Measurements from ENCODE around the gene TDG.
"Not testable (repeated sequence)": the region's sequence is repeated elsewhere in the genome, so short reads cannot be mapped to it uniquely, and the experiment has no call there.

Gene TDG

DNA sequence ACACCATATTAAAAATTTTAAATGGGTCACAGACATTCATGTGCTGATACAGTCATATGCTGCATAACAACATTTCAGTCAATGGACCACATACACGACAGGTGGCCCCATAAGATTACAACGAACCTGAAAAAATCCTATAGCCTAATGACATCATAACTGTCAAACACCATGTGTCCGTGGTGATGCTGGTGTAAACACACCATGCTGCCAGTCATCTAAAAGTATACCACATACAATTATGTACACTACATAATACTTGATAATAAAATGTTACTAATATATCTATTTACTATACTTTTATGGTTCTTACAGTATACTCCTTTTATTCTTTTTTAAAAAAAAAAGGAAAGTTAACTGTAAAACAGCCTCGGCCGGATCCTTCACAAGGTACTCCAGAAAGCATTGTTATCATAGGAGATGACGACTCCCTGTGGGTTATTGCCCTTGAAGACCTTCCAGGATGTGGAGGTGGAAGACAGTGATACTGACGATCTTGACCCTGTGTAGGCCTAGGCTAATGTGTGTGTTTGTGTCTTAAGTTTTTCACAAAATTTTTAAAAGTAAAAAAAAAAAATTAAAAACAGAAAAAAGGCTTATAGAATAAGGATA is 5.0 kb upstream of the TDG start:
- DNase-seq: no peak

DNA sequence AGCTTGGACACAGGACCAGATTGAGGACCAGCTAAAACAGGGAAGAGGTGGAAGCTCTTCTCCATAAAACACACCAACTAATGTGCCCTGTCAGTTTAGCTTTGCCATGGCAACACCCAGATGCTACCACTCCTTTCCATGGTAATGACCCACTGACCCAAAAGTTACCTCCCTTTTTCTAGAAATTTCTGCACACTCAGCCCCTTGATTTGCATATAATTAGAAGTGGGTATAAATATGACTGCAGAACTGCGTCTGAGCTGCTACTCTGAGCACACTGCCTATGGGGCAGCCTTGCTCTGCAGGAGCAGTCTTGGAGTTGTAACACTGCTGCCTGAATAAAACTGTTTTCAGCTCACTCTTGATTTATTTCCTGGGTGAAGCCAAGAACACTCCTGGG is 3.2 kb upstream of the TDG start:
- DNase-seq: no peak

DNA sequence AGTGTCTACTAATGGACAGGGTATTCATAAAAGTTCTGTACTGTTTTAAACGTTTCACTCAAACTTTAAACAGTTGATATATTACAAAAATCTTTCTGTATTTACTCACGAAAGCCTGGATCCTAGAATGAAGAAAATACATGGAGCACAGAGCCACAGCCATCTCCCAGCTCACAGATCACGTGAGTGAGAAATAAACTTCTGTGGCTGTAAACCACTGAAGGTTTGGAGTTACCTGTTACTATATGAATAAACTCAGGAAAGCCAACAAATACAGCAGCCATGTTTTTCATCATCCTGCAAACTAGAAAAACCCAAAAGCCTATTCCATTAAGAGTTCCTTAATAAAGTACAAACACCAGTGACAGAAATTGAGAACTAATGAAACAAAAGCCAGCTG is 867 bp upstream of the TDG start:
- no peak for DNase-seq

DNA sequence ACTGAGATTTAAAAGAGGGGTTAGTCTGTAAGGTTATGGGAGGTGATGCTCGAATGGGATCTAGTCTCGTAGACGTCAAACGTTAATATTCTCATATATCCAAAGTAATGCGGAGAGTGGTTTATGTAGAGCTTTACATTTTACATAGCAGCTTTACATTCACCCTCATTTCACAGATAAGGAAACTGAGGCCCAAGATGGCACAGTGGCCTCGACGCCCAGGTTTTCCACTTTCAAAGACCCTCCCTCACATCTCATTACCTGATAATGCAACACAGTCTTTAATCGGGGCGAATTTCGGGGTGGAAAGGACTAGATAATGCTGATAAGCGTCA is 450 bp upstream of the TDG start:
- DNase-seq: no peak

GRCh38 chr12:103966736-103967135 is 1.1 kb downstream of the TDG start:
- no peak for DNase-seq

- DNase-seq: peak; percentile 7
Measured at GRCh38 chr12:103969391-103969790, 3.7 kb downstream of the TDG start.

DNA sequence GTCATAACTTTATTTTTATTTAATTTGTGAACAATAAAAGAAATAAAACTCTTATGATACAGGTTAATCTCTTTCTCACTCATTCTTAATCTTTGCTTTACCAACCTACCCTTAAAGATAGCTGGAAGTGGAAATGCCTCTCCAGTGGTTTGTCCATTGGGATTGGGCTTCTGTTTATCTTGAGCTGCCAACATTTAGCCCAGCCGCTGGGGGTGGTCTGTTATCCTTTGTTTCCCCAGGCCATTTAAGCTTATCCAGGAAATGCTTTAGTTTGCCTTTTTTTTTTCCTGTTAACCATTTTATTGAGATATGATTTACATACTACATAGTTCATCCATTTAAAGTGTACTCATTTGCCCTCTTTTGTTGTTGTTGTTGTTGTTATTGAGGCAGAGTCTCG is 8.2 kb downstream of the TDG start:
- DNase-seq: no peak

GRCh38 chr12:103975368-103975767 is 9.7 kb downstream of the TDG start:
- DNase-seq: no peak

DNA sequence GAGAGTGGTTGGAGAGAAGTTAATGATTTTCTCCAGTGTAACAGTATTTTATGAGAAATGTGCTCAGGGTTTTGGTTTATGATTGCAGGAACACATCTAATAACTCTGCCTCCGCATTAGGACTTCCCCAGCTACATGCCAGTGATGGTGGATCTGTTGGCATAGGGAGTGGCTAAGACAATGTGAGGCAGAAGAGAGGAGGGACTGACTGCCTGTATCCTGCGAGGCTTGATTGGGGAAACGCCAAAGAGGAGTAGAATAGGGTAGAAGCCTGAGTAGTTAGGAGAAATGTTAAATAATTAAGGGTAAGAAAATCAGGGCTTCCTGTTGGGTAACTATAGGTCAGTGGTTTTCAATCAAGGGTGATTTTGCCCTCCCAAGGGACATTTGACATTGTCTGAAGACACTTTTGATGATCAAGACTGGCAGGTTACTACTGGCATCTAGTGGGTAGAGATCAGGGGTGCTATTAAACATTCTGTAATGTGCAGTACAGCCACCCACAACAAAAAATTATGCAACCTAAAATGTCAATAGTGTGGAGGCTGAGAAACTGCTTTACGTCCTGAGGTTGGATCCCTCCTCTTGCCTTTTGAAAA is 12.8 kb downstream of the TDG start:
- no peak for DNase-seq

DNA sequence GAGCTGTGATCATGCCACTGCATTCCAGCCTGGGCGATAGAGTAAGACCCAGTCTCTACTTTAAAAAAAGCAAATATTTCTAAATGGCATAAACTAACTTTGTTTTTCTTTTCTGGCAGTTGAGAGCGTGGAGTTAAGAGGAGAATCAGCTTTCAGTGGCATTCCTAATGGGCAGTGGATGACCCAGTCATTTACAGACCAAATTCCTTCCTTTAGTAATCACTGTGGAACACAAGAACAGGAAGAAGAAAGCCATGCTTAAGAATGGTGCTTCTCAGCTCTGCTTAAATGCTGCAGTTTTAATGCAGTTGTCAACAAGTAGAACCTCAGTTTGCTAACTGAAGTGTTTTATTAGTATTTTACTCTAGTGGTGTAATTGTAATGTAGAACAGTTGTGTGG is 21.2 kb downstream of the TDG start:
- DNase-seq: peak; percentile 39

DNA sequence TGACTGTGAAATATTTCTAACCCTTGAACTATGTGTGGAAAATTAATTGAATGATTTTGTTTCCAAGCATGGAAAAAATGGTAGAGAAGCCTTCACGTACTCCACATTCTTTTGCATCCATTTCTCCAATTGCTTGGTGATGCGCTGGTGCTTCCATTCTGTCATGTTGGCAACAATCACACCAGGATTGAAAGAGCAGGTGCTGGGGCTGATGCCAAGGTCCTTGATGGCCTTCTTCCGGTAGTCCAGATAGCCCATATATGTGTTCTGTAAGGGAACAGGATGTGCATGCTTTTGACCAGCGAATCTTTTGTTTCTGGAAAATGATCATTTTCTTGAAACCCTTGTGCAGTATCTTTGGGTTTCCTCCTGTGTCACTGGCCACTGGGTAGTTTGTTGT is 28.6 kb downstream of the TDG start:
- no peak for DNase-seq

DNA sequence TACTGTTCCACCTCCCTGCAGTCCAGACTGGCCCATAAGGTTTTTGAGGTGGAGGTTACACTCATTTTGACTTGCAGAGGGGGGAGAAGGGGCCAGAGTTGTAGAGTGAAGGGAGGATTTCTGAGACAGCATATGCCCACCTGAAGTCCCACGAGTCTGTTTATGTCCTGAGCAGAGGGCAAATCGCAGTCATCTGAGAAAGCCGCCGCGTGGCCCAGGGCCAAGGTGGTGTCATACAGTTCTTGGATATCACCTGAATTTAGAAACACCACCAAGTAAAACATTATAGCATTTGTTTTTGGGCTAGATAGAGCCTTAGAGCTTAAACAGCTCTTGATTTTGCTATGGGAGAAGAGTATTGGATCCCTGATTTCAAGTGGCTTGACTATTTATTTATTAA is 30.9 kb downstream of the TDG start:
- no peak for DNase-seq

- no peak for DNase-seq
Measured at GRCh38 chr12:103997286-103997900, 31.7 kb downstream of the TDG start.

GRCh38 chr12:103998976-103999375 is 33.3 kb downstream of the TDG start:
- DNase-seq: no peak

- no peak for DNase-seq
Measured at GRCh38 chr12:104000807-104001434, 35.2 kb downstream of the TDG start.

- DNase-seq: no peak
Measured at GRCh38 chr12:104002686-104003085, 37.0 kb downstream of the TDG start.

GRCh38 chr12:104003596-104003995 is 37.9 kb downstream of the TDG start:
- DNase-seq: no peak

DNA sequence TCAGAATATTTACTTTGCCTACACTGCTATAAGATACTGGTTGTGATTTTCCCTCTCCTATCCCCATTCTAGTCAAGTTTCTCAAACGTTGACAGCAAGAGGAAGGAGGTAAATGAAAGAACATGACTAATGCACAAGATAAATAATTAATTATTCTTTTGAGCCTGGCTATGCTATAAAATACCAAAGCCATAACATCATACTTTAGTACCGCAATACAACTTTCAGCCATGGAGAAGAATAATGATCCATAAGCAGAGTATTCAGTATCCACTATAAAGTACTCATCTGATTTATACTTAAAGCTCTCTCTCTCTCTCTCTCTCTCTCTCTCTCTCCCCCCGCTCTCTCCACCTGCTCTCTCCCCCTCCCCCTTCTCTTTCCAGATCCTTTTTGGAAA is 41.3 kb downstream of the TDG start:
- DNase-seq: peak; percentile 47

- DNase-seq: no peak
Measured at GRCh38 chr12:104010121-104010520, 44.4 kb downstream of the TDG start.

GRCh38 chr12:104010606-104011169 is 45.0 kb downstream of the TDG start:
- DNase-seq: no peak

- DNase-seq: peak; percentile 66
Measured at GRCh38 chr12:104011253-104011652, 45.6 kb downstream of the TDG start.

DNA sequence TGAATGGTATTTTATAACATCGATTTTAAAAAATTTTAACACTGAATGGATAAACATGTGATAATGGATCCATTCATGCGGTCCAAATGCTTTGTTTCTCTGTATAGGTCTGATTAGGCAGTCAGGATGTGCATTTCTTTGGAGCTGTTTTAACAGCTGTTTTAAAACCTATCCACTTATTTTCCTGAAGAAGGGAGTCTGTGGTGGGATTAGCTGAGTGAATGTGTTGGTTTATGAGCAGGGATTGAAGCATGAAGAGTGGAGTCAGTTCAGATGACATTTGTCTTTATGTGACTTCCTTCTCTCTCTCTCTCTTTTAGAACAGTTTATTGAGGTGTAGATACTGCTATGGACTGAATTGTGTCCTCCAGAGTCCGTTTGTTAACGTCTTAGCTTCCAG is 46.7 kb downstream of the TDG start:
- DNase-seq: no peak

DNA sequence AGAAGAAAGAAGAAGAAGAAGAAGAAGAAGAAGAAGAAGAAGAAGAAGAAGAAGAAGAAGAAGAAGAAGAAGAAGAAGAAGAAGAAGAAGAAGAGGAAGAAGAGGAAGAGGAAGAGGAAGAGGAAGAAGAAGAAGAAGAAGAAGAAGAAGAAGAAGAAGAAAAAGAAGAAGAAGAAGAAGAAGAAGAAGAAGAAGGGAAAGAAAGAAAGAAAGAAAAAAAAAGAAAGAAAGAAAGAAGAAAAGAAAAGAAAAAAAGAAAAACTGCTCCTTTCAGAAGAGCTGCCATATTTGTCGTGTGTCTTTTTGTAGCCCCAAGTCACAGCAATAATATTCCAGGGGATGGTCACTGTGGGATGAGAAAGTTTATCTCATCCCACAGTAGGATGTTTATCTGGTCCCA is 56.2 kb downstream of the TDG start:
- DNase-seq: not testable (repeated sequence)

DNA sequence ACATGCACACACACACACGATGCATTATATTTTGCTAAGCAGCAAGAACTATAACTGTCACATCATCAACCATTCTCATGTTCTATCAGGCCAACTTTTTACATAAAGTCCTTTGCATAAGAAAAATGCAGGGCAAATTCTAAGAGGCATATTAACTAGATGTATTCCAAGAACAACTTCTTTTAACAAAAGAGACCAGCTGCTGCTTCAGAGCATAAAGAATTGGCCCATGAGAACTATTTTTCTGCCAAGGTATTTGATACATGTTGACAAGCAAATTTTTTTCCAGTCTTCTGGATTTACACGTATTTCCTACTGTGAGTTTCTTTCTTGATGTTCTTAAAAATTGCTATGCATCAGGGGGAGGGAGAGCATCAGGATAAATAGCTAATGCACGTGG is 57.1 kb downstream of the TDG start:
- DNase-seq: no peak

All from amniotic stem cell (primary cell).